Cardiac fibroblast (primary cell): ENCODE results near the gene HBB.
"Not testable (repeated sequence)": the region's sequence is repeated elsewhere in the genome, so short reads cannot be mapped to it uniquely, and the experiment has no call there.

Experiments used
- DNase-seq, 2 donors: peaks; one replicate each; pipeline versions ENCODE4 v3.0.0 to v3.0.0-alpha.2; 2010; ENCODE audit warnings: low read depth in 2 of 2
- H3K4me3 ChIP-seq, 2 donors: replicated peaks in 1 of 2; 1 replicate in 1 of 2; 2 replicates in 1 of 2; pipeline ENCODE4 v1.5.1; 2011; ENCODE audit warnings: low read depth in 2 of 2, low read length in 2 of 2, mild to moderate bottlenecking in 2 of 2, moderate library complexity in 1 of 2
- TF ChIP-seq, protein P1 (sequence below): IDR thresholded peaks from one replicate; pipeline ENCODE4 v1.5.1; 2011; ENCODE audit warnings: low read depth, mild to moderate bottlenecking, low read length, inconsistent platforms

The HBB gene

DNA sequence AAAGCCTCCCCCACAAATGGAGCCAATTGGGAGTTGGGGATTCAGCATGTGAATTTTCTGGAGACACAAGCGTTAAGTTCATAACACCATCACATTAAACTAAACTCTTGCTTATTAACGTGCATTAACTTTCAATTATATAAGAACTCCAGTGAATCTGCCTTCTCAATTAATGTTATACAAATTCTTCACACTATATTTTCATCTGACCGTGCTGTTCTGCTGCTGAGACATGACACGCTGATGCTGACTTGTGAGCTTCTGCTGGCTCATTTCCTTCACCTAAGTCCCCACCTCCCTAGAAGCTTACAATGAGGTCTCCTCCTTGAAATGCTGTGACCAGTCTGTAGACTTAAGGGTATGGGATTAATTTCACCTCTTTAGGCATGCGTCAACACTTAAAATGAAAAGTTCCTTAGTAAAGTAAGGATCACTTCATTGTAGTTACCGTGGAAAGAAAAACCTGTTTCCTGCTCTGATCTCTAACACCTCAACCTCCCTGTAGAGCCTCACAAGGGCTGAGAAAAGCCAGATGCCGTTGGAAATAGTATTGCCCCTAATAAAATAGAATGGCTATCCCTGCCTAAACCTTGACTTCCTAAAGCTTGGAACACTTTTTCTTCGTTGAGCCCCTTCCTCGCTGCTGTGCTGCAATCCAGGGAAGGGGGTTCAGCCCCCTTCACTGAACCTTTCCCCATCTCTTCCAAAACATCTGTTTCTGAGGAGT is 25.5 kb upstream of the HBB start:
- TF ChIP-seq, protein P1, sequence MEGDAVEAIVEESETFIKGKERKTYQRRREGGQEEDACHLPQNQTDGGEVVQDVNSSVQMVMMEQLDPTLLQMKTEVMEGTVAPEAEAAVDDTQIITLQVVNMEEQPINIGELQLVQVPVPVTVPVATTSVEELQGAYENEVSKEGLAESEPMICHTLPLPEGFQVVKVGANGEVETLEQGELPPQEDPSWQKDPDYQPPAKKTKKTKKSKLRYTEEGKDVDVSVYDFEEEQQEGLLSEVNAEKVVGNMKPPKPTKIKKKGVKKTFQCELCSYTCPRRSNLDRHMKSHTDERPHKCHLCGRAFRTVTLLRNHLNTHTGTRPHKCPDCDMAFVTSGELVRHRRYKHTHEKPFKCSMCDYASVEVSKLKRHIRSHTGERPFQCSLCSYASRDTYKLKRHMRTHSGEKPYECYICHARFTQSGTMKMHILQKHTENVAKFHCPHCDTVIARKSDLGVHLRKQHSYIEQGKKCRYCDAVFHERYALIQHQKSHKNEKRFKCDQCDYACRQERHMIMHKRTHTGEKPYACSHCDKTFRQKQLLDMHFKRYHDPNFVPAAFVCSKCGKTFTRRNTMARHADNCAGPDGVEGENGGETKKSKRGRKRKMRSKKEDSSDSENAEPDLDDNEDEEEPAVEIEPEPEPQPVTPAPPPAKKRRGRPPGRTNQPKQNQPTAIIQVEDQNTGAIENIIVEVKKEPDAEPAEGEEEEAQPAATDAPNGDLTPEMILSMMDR: no peak
- H3K4me3 ChIP-seq: no peak overlapping the region
- no peak for DNase-seq

DNA sequence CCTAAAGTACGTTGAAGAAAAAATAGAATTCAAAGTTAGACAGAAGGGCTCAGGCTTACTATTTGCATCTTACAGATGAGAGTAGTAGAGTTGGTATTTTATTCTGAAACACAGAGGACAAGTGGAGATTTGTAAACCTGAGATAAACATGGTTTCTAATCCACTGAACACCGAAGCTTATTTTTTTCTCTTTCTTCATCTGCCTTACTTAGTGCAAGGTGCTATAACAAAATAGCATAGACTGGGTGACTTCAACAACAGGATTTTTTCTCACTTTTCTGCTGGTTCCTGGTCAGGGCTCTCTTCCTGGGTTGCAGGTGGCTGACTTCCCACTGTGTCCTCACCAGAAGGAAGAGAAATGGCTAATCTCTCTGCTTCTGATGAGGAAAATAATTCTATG is 24.9 kb upstream of the HBB start:
- no peak overlapping the region for H3K4me3 ChIP-seq
- TF ChIP-seq, protein P1: no peak
- no peak for DNase-seq

DNA sequence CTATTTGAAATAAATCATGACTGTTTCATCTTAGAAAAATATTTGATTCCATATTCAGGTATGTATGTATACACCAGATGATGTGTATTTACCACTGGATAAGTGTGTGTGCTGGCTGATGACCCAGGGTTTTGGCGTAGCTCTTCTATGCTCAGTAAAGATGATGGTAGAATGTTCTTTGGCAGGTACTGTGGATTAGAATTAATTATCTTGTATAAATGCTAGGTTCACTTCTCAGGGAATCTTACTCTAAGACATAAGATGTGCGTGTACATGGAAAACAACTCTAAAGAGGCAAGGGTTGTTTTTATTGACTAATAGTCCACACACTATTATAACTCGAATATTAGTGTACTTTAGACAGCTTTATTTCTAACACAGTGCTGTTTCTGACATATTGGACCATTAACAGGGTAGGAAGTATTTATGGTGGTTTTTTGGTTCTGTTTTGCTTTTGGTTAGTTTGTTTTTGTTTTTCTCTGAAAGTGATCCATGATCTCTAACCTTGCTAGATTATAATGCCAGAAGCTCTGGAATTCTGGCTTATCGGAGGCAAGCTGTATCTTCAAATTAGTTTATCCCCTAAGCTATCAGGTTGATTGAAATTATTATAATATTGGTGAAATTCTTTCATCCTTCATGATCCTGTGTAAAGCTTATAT is 23.8 kb upstream of the HBB start:
- TF ChIP-seq, protein P1: no peak
- no peak overlapping the region for H3K4me3 ChIP-seq
- DNase-seq: no peak

DNA sequence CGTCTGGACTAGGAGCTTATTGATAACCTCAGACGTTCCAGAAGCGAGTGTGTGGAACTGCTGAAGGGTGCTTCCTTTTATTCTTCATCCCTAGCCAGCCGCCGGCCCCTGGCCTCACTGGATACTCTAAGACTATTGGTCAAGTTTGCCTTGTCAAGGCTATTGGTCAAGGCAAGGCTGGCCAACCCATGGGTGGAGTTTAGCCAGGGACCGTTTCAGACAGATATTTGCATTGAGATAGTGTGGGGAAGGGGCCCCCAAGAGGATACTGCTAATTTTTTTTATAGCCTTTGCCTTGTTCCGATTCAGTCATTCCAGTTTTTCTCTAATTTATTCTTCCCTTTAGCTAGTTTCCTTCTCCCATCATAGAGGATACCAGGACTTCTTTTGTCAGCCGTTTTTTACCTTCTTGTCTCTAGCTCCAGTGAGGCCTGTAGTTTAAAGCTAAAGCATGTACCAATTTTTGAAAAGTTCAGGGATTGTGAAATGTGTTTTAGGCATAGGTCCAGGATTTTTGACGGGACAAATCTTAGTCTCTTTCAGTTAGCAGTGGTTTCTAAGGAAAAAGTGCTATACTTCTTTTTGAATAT is 23.0 kb upstream of the HBB start, which contains the start of gene HBG1:
Gene HBG1 (minus strand): TSS at position 51 of the 590 bp plus-strand sequence. CDS start 53 bp downstream, outside the sequence.
- H3K4me3 ChIP-seq: not testable (repeated sequence)
- DNase-seq: peak; percentile 9 to 41

DNA sequence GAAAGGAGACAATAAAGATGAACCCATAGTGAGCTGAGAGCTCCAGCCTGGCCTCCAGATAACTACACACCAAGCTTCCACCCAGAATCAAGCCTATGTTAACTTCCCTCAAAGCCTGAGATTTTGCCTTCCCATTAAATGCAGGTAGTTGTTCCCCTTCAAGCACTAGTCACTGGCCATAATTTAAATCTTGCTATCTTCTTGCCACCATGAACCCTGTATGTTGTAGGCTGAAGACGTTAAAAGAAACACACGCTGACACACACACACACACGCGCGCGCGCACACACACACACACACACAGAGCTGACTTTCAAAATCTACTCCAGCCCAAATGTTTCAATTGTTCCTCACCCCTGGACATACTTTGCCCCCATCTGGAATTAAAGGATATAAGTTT is 21.6 kb upstream of the HBB start:
- H3K4me3 ChIP-seq, DNase-seq: not testable (repeated sequence)

DNA sequence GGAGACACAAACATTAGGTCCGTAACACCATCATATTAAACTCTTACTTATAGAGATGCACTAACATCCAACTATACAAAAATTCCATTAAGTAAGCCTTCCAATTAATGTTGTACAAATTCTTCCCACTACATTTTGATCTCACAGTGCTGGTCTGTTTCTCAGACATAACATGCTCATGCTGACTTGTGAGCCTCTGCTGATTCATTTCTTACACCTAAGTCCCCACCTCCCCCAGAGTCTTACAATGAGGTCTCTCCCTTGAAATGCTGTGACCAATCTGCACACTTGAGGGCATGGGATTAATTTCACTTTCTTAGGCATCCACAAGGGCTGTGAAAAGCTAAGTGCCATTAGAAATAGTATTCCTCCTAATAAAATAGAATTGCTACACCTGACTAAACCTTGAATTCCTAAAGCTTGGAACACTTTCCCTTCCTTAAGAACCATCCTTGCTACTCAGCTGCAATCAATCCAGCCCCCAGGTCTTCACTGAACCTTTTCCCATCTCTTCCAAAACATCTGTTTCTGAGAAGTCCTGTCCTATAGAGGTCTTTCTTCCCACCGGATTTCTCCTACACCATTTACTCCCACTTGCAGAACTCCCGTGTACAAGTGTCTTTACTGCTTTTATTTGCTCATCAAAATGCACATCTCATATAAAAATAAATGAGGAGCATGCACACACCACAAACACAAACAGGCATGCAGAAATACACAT is 20.8 kb upstream of the HBB start:
- TF ChIP-seq, protein P1: no peak
- no peak overlapping the region for H3K4me3 ChIP-seq
- peak in 1 of 2 donors; percentile 13 for DNase-seq

DNA sequence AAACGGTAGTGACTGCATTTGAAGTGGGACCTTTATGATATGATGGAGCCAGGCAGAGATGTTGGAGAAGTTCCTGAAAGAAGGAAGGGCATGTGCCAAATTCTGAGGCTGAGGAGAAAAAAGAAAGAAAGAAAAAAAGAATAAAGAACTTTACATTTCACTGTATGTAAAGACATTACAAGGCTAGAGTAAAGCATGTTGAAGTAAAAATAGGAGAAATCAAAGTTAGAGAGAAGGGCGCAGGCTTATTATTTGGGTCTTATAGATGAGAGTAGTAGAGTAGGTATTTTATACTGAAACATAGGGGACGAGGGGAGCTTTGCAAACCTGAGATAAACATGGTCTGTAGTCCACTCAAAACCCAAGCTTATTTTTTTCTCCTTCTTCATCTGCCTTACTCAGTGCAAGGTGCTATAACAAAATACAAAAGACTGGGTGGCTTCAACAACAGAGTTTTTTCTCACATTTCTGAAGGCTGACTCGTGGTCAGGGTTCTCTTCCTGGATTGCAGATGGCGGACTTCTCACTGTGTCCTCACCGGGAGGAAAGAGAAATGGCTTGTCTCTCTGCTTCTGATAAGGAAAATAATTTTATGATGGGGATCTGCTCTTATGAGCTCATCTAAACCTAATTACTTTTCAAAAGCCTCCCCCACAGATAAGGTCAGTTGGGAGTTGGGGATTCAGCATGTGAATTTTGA is 20.1 kb upstream of the HBB start:
- no peak for DNase-seq
- TF ChIP-seq, protein P1: no peak
- no peak overlapping the region for H3K4me3 ChIP-seq
